Ectodermal cell (in vitro differentiated cells): ENCODE measurements around the gene TOX2.

Source experiments
- H3K27ac ChIP-seq: 2 replicates; pipeline ENCODE4 v1.7.0; 2013; ENCODE audit warnings: mild to moderate bottlenecking, low read depth, low read length; ENCODE audit not compliant: insufficient read depth, poor library complexity, severe bottlenecking
- H3K27me3 ChIP-seq: 2 replicates; pipeline ENCODE4 v1.7.0; 2013; ENCODE audit warnings: mild to moderate bottlenecking, low read length; ENCODE audit not compliant: insufficient read depth, control insufficient read depth, poor library complexity, severe bottlenecking
- H3K36me3 ChIP-seq: one replicate; pipeline ENCODE4 v1.7.0; 2013; ENCODE audit warnings: low read length; ENCODE audit not compliant: control insufficient read depth, insufficient read depth
- H3K4me1 ChIP-seq: one replicate; pipeline ENCODE4 v1.7.0; 2013; ENCODE audit warnings: low read length; ENCODE audit not compliant: control insufficient read depth, insufficient read depth
- H3K4me3 ChIP-seq: 2 replicates; pipeline ENCODE4 v1.7.0; 2013; ENCODE audit warnings: low read depth, low read length, control low read depth; ENCODE audit not compliant: insufficient read depth
- H3K9me3 ChIP-seq: 2 replicates; pipeline ENCODE4 v1.7.0; 2013; ENCODE audit warnings: mild to moderate bottlenecking, low read length, moderate library complexity; ENCODE audit not compliant: control insufficient read depth
- WGBS, 2 experiments: methylation state at CpG; one replicate each; pipeline ENCODE4 v1.1.7; 2013; ENCODE audit warnings: missing lambda C conversion rate in 2 of 2; 5-methylcytosine and 5-hydroxymethylcytosine counted together

The TOX2 gene

DNA sequence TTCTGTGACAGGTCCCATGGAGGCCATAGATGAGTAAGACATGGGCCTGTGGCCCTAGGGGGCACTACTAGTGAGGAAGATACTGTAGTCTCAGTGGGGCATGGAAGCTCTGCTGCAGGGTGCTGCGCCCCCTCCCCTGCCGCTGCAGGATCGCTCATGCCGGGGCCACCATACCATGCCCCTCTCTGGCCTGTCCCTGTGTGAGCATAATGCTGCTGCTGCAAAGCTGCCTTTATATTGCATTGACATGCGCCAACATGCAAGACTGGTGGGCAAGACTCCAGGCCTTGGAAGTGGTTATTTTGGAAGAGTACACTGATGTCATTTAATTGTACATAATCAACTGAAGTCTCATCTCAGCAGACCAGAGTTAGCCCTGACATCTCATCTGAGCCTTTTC is 60.0 kb downstream of the TOX2 start:
- no peaks in the 10 kb centered on the region for H3K36me3 ChIP-seq
- H3K9me3 ChIP-seq: no peaks in the 10 kb centered on the region
- H3K4me3 ChIP-seq: no peak overlapping the region
- H3K27me3 ChIP-seq: no peaks in the 10 kb centered on the region
- 95 to 97% methylated on average over 5 of the region's 5 CpGs for WGBS, 2 experiments
- H3K27ac ChIP-seq: no peak overlapping the region
- H3K4me1 ChIP-seq: no peaks in the 10 kb centered on the region

DNA sequence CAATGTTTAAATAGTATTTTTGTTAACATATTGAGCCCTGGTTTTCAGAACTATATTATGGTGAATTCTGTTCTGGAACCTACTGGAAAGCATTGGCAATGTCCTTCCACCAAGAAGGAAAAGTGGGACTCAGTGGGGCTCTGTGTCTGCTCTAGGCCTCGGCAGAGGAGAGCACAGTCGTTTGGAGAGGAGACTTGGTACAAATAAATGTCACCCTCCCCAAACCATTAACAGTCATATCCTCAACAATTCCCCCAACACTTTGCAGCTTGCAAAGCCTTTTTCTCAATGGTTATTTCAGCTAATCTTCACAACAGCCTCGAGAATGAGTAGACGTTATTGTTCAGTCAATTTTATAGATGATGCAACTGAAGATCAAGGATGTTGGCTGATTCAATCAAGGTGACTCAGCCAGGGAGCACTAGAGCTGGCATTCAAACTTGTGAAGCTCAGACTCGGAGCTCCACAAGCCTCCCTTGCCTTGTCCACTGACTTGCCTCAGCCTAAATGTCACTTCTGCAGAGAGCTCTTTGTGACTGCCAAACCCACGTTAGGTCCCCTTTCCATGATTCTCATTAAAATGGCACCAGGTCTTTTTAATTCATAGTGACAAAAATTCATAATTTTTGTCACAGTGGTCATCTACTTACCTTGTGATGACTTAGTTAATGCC is 60.6 kb downstream of the TOX2 start:
- H3K4me1 ChIP-seq: no peaks in the 10 kb centered on the region
- no peak overlapping the region for H3K27ac ChIP-seq
- H3K4me3 ChIP-seq: no peak overlapping the region
- 92 to 94% methylated on average over 6 of the region's 6 CpGs for WGBS, 2 experiments
- no peaks in the 10 kb centered on the region for H3K36me3 ChIP-seq
- H3K9me3 ChIP-seq: no peaks in the 10 kb centered on the region
- H3K27me3 ChIP-seq: no peaks in the 10 kb centered on the region

DNA sequence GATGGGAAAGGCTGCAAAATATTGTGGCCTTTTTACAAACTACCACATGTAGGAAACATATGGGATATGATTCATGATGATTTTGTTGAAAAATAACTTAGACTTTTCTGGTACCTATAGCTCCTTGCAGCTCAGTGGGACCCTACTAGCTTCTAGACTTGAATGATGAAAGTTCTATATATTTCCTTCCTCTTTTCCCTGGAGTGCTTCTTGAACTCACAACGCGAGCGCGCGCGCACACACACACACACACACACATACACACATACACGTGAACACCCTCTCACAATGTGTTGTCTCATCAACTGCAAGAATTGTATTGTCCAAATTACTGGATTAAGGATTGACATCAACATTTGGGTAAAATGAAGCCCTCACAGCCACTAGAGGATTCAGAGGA is 61.9 kb downstream of the TOX2 start:
- Histone ChIP-seq H3K27ac (no peak overlapping the region), H3K9me3 (no peaks in the 10 kb centered on the region), H3K4me1 (no peaks in the 10 kb centered on the region), H3K27me3 (no peaks in the 10 kb centered on the region), H3K36me3 (no peaks in the 10 kb centered on the region), H3K4me3 (no peak overlapping the region)
- WGBS, 2 experiments: 87 to 90% methylated on average over 7 of the region's 7 CpGs

DNA sequence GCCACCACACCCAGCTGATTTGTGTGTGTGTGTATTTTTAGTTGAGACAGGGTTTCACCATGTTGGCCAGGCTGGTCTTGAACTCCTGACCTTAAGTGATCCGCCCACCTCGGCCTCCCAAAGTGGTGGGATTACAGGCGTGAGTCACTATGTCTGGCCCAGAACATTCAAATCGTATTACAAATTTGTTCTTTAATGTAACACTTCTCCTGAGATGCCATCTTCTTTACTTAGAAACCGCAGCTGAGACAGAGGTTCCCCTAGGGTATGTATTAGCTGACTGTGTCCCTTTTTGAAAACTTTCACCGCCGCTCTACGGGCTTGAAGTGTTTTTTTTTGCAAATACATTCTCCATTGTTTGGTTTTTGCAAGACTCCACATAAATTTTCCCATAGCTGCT is 62.6 kb downstream of the TOX2 start:
- Histone ChIP-seq H3K27me3 (no peaks in the 10 kb centered on the region), H3K9me3 (no peaks in the 10 kb centered on the region), H3K27ac (no peak overlapping the region), H3K4me1 (no peaks in the 10 kb centered on the region), H3K4me3 (no peak overlapping the region), H3K36me3 (no peaks in the 10 kb centered on the region)
- WGBS, 2 experiments: 94 to 97% methylated on average over 8 of the region's 8 CpGs

DNA sequence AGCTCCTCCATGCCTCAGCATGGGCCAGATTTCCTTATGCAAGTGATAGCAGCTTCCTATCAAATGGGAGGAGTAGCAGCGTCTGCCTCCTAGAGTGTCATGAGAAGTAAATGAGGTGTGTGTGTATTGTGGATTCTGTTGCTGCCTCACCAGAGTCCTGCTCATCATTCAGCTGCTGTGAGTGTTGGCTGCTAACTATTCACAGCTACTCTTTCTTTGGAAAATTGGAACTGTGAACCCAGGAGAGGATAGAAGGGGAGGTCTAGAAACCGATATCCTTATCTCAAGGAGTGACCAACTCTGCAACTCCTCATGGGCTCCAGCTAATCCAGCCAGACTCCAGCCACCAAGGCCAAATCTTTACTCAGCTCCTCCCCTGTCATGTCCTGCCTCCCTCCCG is 63.3 kb downstream of the TOX2 start:
- WGBS, 2 experiments: 78 to 84% methylated on average over 3 of the region's 3 CpGs
- Histone ChIP-seq H3K4me1 (no peaks in the 10 kb centered on the region), H3K27me3 (no peaks in the 10 kb centered on the region)

DNA sequence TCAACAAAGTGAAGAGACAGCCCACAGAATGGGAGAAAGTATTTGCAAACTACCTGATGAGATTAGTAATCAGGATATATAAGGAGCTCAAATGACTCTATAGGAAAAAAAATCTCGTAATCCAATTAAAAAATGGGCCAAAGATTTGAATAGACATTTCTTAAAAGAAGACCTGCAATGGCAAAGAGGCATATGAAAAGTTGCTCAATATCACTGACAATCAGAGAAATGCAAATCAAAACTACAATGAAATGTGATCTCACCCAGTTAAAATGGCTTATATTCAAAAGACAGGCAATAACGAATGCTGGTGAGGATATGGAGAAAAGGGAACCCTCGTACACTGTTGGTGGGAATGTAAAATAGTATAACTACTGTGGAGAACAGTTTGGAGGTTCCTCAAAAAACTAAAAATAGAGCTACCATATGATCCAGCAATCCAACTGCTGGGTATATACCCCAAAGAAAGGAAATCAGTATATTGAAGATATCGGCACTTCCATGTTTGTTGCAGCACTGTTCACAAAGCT is 65.0 kb downstream of the TOX2 start:
- H3K27ac ChIP-seq: no peak overlapping the region
- WGBS, 2 experiments: 93 to 98% methylated on average over 4 of the region's 4 CpGs
- H3K36me3 ChIP-seq: no peaks in the 10 kb centered on the region
- no peaks in the 10 kb centered on the region for H3K27me3 ChIP-seq
- H3K4me3 ChIP-seq: no peak overlapping the region
- no peaks in the 10 kb centered on the region for H3K4me1 ChIP-seq
- H3K9me3 ChIP-seq: no peaks in the 10 kb centered on the region

More for the DNA sequence above, 63.3 kb downstream of the TOX2 start:
- H3K27ac ChIP-seq: no peak overlapping the region
- no peaks in the 10 kb centered on the region for H3K36me3 ChIP-seq
- no peaks in the 10 kb centered on the region for H3K9me3 ChIP-seq
- H3K4me3 ChIP-seq: no peak overlapping the region

DNA sequence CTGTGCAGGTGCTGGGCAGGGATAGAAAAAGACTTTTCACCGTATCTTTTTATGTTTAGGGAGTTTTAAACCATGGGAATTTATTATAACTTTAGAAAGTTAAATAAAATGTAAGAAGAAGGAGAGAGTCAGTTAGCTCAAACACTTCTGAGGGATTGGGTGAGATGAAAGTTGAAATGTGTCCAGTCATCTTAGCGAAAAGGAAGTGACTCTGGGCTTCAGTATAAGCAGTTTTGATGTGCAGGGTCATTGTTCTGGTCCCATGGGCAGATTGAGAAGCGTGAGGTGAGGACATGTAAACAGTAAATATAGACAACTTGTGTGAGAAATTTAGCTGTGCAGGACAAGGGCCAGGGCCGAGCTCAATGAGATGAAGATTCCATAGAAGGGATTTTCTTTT is 66.9 kb downstream of the TOX2 start:
- Histone ChIP-seq H3K4me3 (no peak overlapping the region), H3K27me3 (no peaks in the 10 kb centered on the region), H3K4me1 (no peaks in the 10 kb centered on the region), H3K27ac (no peak overlapping the region), H3K9me3 (no peaks in the 10 kb centered on the region), H3K36me3 (no peaks in the 10 kb centered on the region)
- 91 to 93% methylated on average over 4 of the region's 4 CpGs for WGBS, 2 experiments

DNA sequence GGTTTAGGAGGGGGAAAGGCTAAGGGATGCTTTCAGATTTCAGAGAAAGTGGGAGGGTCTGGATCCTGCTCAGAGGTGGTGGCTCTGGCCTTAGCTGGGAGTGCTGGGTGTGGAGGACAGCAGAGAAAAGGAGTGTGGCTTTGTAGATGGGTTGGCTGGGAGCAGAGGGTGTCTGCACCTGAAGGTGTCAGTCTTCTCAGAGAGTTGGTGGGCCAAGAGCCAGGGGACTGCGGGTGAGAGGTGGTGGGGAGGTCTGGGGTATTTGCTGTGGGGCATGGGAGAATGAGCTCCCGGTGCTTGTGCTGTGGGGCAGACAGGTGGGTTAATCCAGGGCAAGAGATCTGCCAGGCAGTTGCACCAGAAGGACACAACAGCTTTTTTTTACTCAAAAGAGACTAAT is 67.4 kb downstream of the TOX2 start:
- H3K36me3 ChIP-seq: no peaks in the 10 kb centered on the region
- H3K9me3 ChIP-seq: no peaks in the 10 kb centered on the region
- no peak overlapping the region for H3K27ac ChIP-seq
- H3K4me1 ChIP-seq: no peaks in the 10 kb centered on the region
- H3K27me3 ChIP-seq: no peaks in the 10 kb centered on the region
- 92 to 93% methylated on average over 2 of the region's 2 CpGs for WGBS, 2 experiments
- no peak overlapping the region for H3K4me3 ChIP-seq

DNA sequence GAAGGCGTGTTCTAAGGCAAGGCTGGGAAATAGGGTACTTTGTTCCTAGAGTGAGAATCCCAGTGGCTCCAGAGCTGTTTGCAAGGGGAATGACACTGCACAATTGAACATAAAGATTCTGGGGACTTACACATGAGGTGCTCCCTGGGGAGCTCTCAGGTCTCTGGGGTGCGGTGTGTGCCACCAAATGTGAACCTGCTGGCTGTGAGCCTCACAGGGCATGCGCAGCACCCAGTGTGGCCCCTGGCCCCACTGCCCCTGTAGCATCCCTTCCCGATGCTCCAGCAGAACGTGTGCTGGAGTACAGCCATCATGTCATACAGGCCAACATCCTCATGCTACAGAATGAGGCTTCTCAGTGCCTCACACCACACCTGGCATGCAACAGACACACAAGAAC is 68.2 kb downstream of the TOX2 start:
- WGBS, 2 experiments: 92 to 94% methylated on average over 5 of the region's 5 CpGs
- no peaks in the 10 kb centered on the region for H3K36me3 ChIP-seq
- peaks cover 3% of the 10 kb centered on the region for H3K4me1 ChIP-seq

DNA sequence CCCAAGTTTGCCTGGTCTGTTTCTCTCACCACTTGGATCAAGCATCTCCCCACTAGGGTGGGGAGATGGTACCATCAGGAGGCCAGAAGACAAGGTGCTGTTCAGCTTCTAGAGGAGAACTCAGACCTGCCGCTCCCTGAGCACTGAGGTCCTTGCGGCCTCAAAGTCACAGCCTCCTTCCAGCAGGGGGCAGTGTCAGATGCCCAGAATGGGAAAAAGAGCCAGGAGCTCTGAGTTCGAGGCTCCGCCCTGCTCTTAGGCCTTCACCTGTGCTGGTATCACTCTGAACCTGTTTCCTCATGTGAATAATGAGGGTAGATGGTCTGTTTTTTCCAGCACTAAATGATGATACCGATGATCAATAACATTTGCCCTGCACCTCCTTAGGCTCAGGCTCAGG is 68.7 kb downstream of the TOX2 start:
- no peaks in the 10 kb centered on the region for H3K36me3 ChIP-seq
- WGBS, 2 experiments: 94% methylated on average over 5 of the region's 5 CpGs

More for the DNA sequence above, 68.2 kb downstream of the TOX2 start:
- Histone ChIP-seq H3K27me3 (no peaks in the 10 kb centered on the region), H3K4me3 (no peak overlapping the region), H3K9me3 (no peaks in the 10 kb centered on the region), H3K27ac (no peak overlapping the region)

More for the DNA sequence above, 68.7 kb downstream of the TOX2 start:
- H3K9me3 ChIP-seq: no peaks in the 10 kb centered on the region
- peaks cover 3% of the 10 kb centered on the region for H3K4me1 ChIP-seq
- no peaks in the 10 kb centered on the region for H3K27me3 ChIP-seq
- H3K27ac ChIP-seq: no peak overlapping the region
- H3K4me3 ChIP-seq: no peak overlapping the region
